ENCODE measurements around the gene HNRNPH1. TPM values are rescaled to one million over a fixed set of nuclear protein-coding genes. Genes with fewer than 3 reads are reported as not detected.
"Not testable (repeated sequence)": the region's sequence is repeated elsewhere in the genome, so short reads cannot be mapped to it uniquely, and the experiment has no call there.

Gene HNRNPH1
- total RNA-seq, 1 donor from 2014 or later, result 657 TPM

DNA sequence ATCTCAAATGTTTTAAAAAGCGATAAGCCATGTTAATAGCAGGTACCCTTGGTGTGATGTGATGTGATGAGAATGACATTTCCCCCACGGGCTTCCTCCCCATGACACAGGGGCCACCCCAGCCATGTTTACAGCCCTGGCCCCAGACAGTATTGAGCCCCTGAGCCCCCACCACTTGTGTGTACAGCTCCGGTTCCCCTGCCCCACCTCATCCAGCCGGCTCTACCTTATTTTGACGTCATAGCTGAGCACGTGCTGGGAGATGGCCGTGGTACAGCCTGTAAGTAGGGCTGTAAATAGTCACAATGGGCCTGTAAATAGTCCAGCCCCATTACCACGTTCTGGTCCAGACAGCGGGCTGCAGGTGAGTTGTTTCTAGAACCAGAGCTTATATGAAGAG, 24.9 kb upstream of the HNRNPH1 start:
- TF ChIP-seq, protein P1, sequence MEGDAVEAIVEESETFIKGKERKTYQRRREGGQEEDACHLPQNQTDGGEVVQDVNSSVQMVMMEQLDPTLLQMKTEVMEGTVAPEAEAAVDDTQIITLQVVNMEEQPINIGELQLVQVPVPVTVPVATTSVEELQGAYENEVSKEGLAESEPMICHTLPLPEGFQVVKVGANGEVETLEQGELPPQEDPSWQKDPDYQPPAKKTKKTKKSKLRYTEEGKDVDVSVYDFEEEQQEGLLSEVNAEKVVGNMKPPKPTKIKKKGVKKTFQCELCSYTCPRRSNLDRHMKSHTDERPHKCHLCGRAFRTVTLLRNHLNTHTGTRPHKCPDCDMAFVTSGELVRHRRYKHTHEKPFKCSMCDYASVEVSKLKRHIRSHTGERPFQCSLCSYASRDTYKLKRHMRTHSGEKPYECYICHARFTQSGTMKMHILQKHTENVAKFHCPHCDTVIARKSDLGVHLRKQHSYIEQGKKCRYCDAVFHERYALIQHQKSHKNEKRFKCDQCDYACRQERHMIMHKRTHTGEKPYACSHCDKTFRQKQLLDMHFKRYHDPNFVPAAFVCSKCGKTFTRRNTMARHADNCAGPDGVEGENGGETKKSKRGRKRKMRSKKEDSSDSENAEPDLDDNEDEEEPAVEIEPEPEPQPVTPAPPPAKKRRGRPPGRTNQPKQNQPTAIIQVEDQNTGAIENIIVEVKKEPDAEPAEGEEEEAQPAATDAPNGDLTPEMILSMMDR (IDR thresholded peaks at IDR 0.05; ENCODE audit: insufficient read depth, low read length, severe bottlenecking), result no peak
- no peaks in the 10 kb centered on the region for H3K36me3 ChIP-seq (ENCODE audit: control insufficient read depth, insufficient read depth, low read length)
- FAIRE-seq, result no peak
- H3K4me3 ChIP-seq (ENCODE audit: low read depth, low read length), result no peak overlapping the region
- DNase-seq (ENCODE audit: low read depth), result no peak
- peaks cover 1% of the 10 kb centered on the region for H3K27me3 ChIP-seq (ENCODE audit: control insufficient read depth, insufficient read depth, low read length)

DNA sequence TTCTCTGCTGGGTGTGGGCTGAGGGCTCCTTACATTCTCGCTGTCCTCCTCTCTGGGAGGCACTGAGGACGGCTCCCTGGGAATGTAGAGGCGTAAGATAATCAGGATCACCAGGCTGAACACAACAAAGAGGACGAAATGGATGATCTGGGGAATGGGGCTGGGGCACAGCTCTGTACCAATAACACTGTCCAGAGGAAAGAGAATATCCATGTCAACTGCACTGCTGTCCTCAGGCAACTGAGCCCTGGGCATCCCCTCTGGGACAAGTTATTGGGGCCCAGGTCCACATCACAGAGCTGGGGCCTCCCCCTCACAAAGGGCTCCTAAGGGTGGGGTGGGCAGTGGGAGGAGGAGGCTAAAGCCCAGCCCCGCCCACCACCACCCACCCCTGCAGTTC, 21.3 kb upstream of the HNRNPH1 start:
- FAIRE-seq, result not testable (repeated sequence)

DNA sequence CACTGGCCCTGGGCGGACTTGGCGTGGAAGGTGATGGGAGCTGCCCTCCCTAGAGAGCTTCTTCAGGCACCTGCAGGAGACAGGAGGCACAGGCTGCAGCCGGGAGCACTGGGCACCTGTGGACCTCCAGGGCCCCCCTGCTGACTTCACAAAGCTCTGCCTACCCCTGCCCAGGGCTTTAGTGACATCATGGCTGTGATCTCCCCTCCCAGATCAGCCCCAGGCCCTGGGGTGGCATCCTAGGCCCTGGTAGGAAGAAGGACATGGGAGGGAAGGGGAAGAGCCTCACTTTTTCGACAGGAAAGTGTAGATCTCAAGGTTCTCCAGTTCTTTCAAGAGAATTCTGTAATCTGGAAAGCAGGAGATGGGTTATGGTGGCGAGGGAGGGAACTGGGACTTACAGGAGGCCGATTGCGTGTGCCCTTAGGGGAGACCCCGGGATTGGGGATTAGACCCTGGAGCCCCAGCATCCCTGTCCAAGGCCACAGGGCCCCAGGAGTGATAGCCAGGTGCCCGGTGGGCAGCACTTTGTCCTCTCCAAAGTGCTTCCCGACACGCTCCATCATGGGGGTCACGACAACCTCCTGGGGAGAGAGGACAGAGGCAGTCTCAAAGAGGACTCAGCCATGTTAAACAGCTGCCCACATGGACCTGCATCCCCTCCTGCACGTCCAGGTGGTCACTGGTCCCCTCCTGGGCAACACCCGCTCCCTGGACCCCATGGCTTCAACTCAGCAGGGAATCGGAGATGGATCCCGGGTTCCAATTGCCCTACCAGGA, 19.9 kb upstream of the HNRNPH1 start:
- not testable (repeated sequence) for FAIRE-seq; H3K36me3 ChIP-seq (ENCODE audit: control insufficient read depth, insufficient read depth, low read length); DNase-seq (ENCODE audit: low read depth); H3K27me3 ChIP-seq (ENCODE audit: control insufficient read depth, insufficient read depth, low read length); H3K4me3 ChIP-seq (ENCODE audit: low read depth, low read length)

More for the DNA sequence above, 21.3 kb upstream of the HNRNPH1 start:
- not testable (repeated sequence) for H3K36me3 ChIP-seq (ENCODE audit: control insufficient read depth, insufficient read depth, low read length); DNase-seq (ENCODE audit: low read depth); H3K27me3 ChIP-seq (ENCODE audit: control insufficient read depth, insufficient read depth, low read length); H3K4me3 ChIP-seq (ENCODE audit: low read depth, low read length)

DNA sequence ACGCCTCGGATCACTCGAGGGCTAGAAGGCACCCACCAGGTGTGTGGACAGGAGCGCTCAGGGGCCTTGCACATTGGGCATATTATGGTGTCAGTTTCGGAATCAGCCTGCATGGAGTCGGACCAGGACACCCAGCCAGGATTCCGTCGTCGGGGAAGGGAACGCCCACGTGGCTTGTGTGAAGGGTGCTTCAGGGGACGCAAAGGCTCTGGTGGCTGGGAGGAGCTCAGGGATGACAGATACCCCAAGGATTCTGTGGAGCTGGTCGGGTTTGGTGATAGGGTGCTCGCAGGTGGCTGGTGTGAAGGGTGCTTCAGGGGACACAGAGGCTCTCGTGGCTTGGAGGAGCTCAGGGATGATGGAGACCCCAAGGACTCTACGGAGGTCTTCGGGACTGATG, 19.2 kb upstream of the HNRNPH1 start:
- DNase-seq (ENCODE audit: low read depth); FAIRE-seq; H3K27me3 ChIP-seq (ENCODE audit: control insufficient read depth, insufficient read depth, low read length); H3K4me3 ChIP-seq (ENCODE audit: low read depth, low read length); H3K36me3 ChIP-seq (ENCODE audit: control insufficient read depth, insufficient read depth, low read length): not testable (repeated sequence)

DNA sequence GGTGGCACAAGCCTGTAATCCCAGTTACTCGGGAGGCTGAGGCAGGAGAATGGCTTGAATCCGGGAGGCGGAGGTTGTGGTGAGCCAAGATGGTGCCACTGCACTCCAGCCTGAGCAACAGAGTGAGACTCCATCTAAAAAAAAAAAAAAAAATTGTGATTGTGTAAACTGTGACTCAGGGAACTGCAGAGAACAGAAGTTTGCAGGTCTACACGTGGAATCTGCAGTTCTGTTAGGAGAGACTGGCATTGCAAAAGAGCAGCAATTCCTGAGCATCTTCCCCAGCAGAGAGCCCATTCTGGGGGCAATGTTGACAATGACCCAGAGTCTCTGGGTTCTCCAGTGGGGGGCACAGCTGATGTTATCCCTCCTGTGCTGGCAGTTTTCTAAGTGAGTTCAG, 18.3 kb upstream of the HNRNPH1 start:
- FAIRE-seq; H3K36me3 ChIP-seq (ENCODE audit: control insufficient read depth, insufficient read depth, low read length); DNase-seq (ENCODE audit: low read depth); H3K27me3 ChIP-seq (ENCODE audit: control insufficient read depth, insufficient read depth, low read length); H3K4me3 ChIP-seq (ENCODE audit: low read depth, low read length): not testable (repeated sequence)

DNA sequence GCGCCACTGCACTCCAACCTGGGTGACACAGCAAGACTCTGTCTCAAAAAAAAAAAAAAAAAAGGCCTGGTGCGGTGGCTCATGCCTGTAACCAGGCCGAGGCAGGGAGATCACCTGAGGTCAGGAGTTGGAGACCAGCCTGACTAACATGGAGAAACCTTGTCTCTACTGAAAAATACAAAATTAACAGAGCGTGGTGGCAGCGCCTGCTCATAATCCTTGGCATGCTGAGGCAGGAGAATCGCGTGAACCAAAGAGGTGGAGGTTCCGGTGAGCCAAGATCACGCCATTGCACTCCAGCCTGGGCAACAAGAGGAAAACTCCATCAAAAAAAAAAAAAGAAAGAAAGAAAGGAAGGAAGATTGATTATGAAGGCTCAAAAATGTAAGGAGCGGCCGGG, 15.8 kb upstream of the HNRNPH1 start:
- H3K4me3 ChIP-seq (ENCODE audit: low read depth, low read length); H3K36me3 ChIP-seq (ENCODE audit: control insufficient read depth, insufficient read depth, low read length); FAIRE-seq; H3K27me3 ChIP-seq (ENCODE audit: control insufficient read depth, insufficient read depth, low read length); DNase-seq (ENCODE audit: low read depth): not testable (repeated sequence)

DNA sequence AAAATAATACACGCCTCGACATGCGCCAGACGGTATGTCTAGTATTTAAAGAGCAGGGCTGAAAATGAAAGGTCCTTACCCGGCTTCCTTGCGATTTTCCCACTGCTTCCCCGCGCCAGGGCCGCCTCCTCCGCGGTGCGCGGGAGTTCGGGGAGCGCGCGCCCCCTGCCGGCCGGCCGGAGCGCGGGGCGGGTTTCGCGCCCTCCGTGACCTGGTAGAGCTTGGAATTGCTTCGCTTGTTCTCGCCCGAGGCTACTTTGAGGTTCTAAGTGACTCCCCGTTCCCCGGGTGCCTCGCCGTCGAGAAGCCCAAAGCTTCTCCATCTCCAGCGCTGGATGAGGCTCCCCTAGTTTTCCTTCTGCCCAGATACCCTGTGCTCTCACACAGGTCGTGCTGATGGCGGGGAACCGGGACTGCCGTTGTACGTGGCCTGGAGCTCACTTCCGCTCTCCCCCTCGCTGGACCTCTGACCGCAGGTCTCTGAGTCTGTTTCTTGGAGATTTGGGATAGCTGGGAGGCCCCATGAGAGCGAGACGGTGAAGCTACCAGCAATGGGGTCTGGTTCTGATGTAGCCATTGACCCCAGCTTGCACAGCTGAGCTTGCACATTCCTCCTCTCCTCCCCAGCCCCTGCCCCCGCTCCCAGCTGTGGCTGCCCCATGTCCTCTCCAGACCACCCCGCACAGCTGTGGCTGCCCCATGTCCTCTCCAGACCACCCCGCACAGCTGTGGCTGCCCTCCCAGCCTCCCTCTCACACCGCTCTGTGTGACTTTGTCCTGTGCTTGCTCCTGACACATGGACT, 11.1 kb upstream of the HNRNPH1 start:
- not testable (repeated sequence) for H3K27me3 ChIP-seq (ENCODE audit: control insufficient read depth, insufficient read depth, low read length); DNase-seq (ENCODE audit: low read depth); H3K36me3 ChIP-seq (ENCODE audit: control insufficient read depth, insufficient read depth, low read length); H3K4me3 ChIP-seq (ENCODE audit: low read depth, low read length)
- FAIRE-seq, result peak; percentile 70

DNA sequence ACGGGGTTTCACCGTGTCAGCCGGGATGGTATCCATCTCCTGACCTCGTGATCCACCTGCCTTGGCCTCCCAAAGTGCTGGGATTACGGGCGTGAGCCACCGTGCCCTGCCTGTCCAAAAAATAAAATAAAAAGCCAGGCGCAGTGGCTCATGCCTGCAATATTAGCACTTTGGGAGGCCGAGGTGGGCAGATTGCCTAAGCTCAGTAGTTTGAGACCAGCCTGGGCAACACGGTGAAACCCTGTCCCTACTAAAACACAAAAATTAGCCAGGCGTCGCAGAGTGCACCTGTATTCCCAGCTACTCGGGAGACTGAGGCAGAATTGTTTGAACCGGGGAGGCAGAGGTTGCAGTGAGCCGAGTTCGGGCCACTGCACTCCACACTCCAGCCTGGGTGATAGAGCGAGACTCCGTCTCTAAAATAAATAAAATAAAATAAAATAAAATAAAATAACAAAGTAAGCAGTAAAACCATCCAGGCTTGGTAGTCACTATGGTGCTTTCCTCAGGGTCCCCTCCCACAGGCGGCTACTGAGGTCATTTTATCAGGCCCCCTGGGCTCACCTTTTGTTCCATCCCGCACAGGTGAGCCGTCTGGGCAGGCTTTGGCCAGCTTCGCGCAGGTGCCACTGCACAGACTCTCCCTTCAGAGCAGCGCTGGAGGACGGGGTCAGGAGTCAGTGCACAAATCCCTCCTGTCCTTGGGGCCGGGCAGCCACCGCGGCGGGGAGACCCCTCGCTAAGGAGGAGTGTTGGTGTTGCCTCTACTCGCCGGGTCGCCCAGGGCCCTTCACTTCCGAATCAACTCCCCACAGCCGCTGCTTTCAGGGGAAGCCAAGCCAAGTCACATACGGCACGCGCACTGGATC, 10.3 kb upstream of the HNRNPH1 start:
- not testable (repeated sequence) for FAIRE-seq; H3K27me3 ChIP-seq (ENCODE audit: control insufficient read depth, insufficient read depth, low read length); H3K36me3 ChIP-seq (ENCODE audit: control insufficient read depth, insufficient read depth, low read length); DNase-seq (ENCODE audit: low read depth)
- peak overlapping the region; percentile 39 for H3K4me3 ChIP-seq (ENCODE audit: low read depth, low read length)

DNA sequence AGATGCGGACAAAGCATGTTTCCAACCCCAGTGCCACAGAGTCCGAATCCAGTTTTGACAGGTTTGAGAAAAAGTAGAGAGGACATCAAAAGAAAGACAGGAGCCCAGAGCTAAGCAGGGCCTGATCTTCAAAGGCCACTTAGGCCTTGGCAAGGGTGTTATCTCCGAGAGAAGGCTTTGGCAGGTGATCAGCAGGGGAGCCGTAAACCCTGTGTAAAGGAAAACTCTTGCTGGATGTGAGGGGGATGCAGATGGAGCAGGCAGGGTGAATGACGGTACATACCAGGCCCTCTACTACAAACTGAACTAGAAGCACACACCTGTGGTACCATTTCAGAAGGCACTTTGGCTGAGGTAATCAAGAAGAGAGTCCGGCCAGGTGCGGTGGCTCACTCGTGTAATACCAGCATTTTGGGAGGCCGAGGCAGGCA, 1.4 kb upstream of the HNRNPH1 start:
- FAIRE-seq (no peak), DNase-seq (ENCODE audit: low read depth) (no peak)
- H3K36me3 ChIP-seq (ENCODE audit: control insufficient read depth, insufficient read depth, low read length), result peaks cover 14% of the 10 kb centered on the region
- TF ChIP-seq, protein P1 (IDR thresholded peaks at IDR 0.05; ENCODE audit: insufficient read depth, low read length, severe bottlenecking), result no peak
- no peak overlapping the region for H3K4me3 ChIP-seq (ENCODE audit: low read depth, low read length)
- H3K27me3 ChIP-seq (ENCODE audit: control insufficient read depth, insufficient read depth, low read length), result no peaks in the 10 kb centered on the region
